GM19372 (cell line): ENCODE measurements around the gene CLDN17.

Experiments
- ATAC-seq: cut with Tn5 transposase; IDR thresholded peaks from one replicate; pipeline ENCODE4 v1.9.1; 2021; ENCODE audit warnings: mild to moderate bottlenecking, low read depth, moderate library complexity; ENCODE audit not compliant: unreplicated experiment

CLDN17 gene

GRCh38 chr21:30166705-30167104, at the start of gene CLDN17:
Gene CLDN17, minus strand, starts transcription at chr21:30166805. Its CDS starts 188 bp downstream, at chr21:30166617.
- no peak for ATAC-seq

GRCh38 chr21:30216041-30216723, 49.6 kb upstream of the CLDN17 start, which contains the start of gene CLDN8:
Gene CLDN8, minus strand, starts transcription at chr21:30216097. Its CDS starts 172 bp downstream, at chr21:30215925.
- ATAC-seq, result no peak

- no peak for ATAC-seq
Observed at GRCh38 chr21:30211071-30211470, 44.5 kb upstream of the CLDN17 start.

- no peak for ATAC-seq
Observed at GRCh38 chr21:30209601-30210000, 43.0 kb upstream of the CLDN17 start.

GRCh38 chr21:30207252-30207579, 40.6 kb upstream of the CLDN17 start:
- no peak for ATAC-seq

- ATAC-seq, result no peak
Observed at GRCh38 chr21:30206551-30207251, 40.1 kb upstream of the CLDN17 start.

GRCh38 chr21:30200000-30200399, 33.4 kb upstream of the CLDN17 start:
- no peak for ATAC-seq

- ATAC-seq, result no peak
Observed at GRCh38 chr21:30194701-30195299, 28.2 kb upstream of the CLDN17 start.

- ATAC-seq, result no peak
Observed at GRCh38 chr21:30193201-30193600, 26.6 kb upstream of the CLDN17 start.

- ATAC-seq, result no peak
Observed at GRCh38 chr21:30190554-30190953, 23.9 kb upstream of the CLDN17 start.

GRCh38 chr21:30189773-30190172, 23.2 kb upstream of the CLDN17 start:
- no peak for ATAC-seq

- ATAC-seq, result no peak
Observed at GRCh38 chr21:30186242-30186641, 19.6 kb upstream of the CLDN17 start.

GRCh38 chr21:30168086-30168485, 1.5 kb upstream of the CLDN17 start:
- ATAC-seq, result no peak

GRCh38 chr21:30166171-30166570, 434 bp downstream of the CLDN17 start:
- ATAC-seq, result no peak

- ATAC-seq, result no peak
Observed at GRCh38 chr21:30164796-30165195, 1.8 kb downstream of the CLDN17 start.

GRCh38 chr21:30153697-30154340, 12.8 kb downstream of the CLDN17 start:
- ATAC-seq, result no peak

GRCh38 chr21:30152792-30153191, 13.8 kb downstream of the CLDN17 start:
- ATAC-seq, result no peak

- no peak for ATAC-seq
Observed at GRCh38 chr21:30148906-30149305, 17.7 kb downstream of the CLDN17 start.

- ATAC-seq, result no peak
Observed at GRCh38 chr21:30146558-30147282, 19.9 kb downstream of the CLDN17 start.

GRCh38 chr21:30138483-30138882, 28.1 kb downstream of the CLDN17 start:
- no peak for ATAC-seq

GRCh38 chr21:30129246-30129645, 37.4 kb downstream of the CLDN17 start:
- ATAC-seq, result no peak
